Colonic mucosa (tissue), 4 donors: Measurements from ENCODE around the gene RNF186. TPM values are rescaled to one million over a fixed set of nuclear protein-coding genes. Genes with fewer than 3 reads are reported as not detected.

Experiments used
- DNase-seq: peaks from one replicate; pipeline ENCODE4 v3.0.0-alpha.2; 2020
- H3K27ac ChIP-seq: fragments of 200-600 bp; one replicate; pipeline ENCODE4 v1.8.0; 2021
- H3K27me3 ChIP-seq: fragments of 200-600 bp; one replicate; pipeline ENCODE4 v1.8.0; 2021
- H3K36me3 ChIP-seq: fragments of 200-600 bp; one replicate; pipeline ENCODE4 v1.8.0; 2021
- H3K4me1 ChIP-seq: fragments of 200-600 bp; one replicate; pipeline ENCODE4 v1.8.0; 2021; ENCODE audit warnings: mild to moderate bottlenecking
- H3K4me3 ChIP-seq: fragments of 200-600 bp; one replicate; pipeline ENCODE4 v1.8.0; 2021
- H3K9ac ChIP-seq, 2 donors: one replicate each; pipeline ENCODE4 v1.7.0; 2013; ENCODE audit warnings: control low read depth in 2 of 2, low read depth in 2 of 2, low read length in 2 of 2
- H3K9me3 ChIP-seq: fragments of 200-600 bp; one replicate; pipeline ENCODE4 v1.8.0; 2021
- CTCF ChIP-seq: fragments of 200-600 bp; IDR thresholded peaks from one replicate; pipeline ENCODE4 v1.8.0; 2022; ENCODE audit warnings: antibody characterized with exemption, mild to moderate bottlenecking
- intact Hi-C: fragments of 100-400 bp; cut with DNase I; formaldehyde crosslinking; loops from one replicate; pipeline ENCODE4 v1.14.1; 2022
- total RNA-seq, 2 donors: library from RNA; stranded (reverse); fragmentation: NEBNext Ultra II Directional in 1 of 2; extraction: Animal tissue kit (Norgen Biotek cat#: 25700) in 1 of 2; gene quantifications; one replicate each; pipeline ENCODE4 v1.2.1, GENCODE V29; 2021
- donor health status: healthy.
- donor health status: DM: no; HTN: no; CAD: no.
- donor health status: DM: no; HTN: no; CAD: no.

The RNF186 gene
- total RNA-seq, 2 donors from 2014 or later = 43.0 to 71.4 TPM

DNA sequence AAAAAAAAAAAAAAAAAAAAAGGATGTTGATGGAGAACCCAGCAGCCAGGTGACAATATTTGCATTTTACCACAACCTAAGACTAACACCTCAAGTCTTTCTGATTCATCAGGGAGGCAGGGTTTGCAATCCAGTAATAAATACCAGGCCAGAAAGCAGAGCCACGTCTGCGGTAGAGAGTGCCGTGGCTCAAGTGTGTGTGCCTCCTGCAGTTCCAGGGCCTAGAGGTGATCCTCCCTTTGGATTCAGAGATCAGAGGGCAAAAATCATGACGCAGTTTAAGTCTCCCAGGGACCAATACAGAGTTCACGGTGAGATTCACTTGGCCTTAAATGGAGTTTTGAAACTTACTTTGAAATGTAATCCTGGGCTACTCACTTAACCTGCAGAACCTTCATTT, 50.2 kb downstream of the RNF186 start:
- Histone ChIP-seq H3K4me3 (no peak overlapping the region), H3K36me3 (no peaks in the 10 kb centered on the region), H3K27me3 (no peaks in the 10 kb centered on the region), H3K27ac (no peak overlapping the region), H3K9ac (no peak overlapping the region), H3K4me1 (no peaks in the 10 kb centered on the region), H3K9me3 (no peaks in the 10 kb centered on the region)
- intact Hi-C loops = loop anchor here (5.0 kb wide), 1 partner anchor 117 kb away; the partner anchor contains the start of gene OTUD3
- no peak for TF ChIP-seq CTCF
- no peak for DNase-seq

Other genes starting within 250 kb of the RNF186 start
- gene NBL1, start 171.0 kb downstream of the RNF186 start, total RNA-seq = 100 to 1,000 TPM; 340 to 393 TPM
- gene HTR6, start 150.4 kb downstream of the RNF186 start, total RNA-seq = not detected
- 10 to 100 TPM; 26.9 to 44.1 TPM for gene TMCO4, start 15.4 kb downstream of the RNF186 start, total RNA-seq
- gene OTUD3, start 67.1 kb upstream of the RNF186 start, total RNA-seq = 10 to 100 TPM in 1 of 2 donors, 1 to 10 TPM in 1; 9.6 to 15.6 TPM
- not detected for gene PLA2G2E, start 108.3 kb upstream of the RNF186 start, total RNA-seq
- gene PLA2G2A, start 164.3 kb upstream of the RNF186 start, total RNA-seq = 100 to 1,000 TPM; 135 to 864 TPM